Measurements from ENCODE around the gene SMYD5.

GRCh38 chr2:73269686-73270465, 55.8 kb downstream of the SMYD5 start:
- TF ChIP-seq POLR2A (IDR thresholded peaks at IDR 0.05) (no peak), CTCF (IDR thresholded peaks at IDR 0.05) (no peak), EP300 (IDR thresholded peaks at IDR 0.05) (no peak), POLR2AphosphoS5 (IDR thresholded peaks at IDR 0.05) (no peak)
